Kasumi-1 (cell line): Measurements from ENCODE around the gene RELA.
A peak's percentile ranks its signal among the peaks of the same experiment; 100 is the strongest.
"Not testable (repeated sequence)": the region's sequence is repeated elsewhere in the genome, so short reads cannot be mapped to it uniquely, and the experiment has no call there.

ENCODE experiments used
- DNase-seq, 2 experiments: peaks; one replicate each; lab custom pipeline; 2025; lab: John Stamatoyannopoulos, UW

The RELA gene

DNA sequence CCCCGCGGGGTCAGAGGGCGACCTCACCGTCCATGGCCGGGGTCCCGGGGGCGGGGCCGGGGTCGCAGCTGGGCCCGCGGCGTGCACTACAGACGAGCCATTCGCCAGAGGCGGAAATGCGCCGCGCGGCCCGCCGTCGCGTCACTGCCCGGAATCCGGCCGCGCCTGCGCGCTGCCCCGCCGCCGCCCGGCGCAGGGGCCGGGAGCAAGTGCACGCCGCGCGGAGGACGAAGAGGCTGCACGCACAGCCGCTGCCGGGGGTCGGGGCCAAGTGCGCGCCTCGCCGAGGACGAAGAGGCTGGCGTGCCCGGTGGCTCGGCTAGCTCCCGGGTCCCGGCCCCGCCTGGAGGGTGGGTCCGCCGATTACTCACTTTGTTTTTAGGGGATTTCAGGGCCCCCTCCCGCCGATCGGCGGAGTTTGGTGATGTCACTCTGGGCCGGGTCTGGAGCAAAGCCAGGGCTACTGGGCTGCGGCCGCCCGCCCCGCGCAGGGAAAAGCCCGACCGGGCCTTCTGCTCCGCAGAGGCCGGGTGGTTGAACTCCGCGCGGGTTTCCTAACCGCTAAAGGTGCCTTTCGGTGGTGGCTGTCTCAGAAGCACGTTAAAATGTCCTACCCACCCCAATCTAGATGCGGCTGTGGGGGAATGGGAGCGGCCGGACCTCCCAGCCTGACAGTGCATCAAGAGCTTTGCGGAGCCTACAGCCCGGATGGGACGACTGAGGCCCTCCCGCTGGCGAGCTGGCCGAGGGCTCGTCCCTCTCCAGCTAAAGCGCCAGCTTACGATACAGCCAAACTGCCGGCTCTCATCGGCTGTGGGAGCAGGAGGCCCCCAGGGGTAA, at the start of gene RELA:
Gene RELA, minus strand, starts transcription at position 118 of the 840 bp plus-strand sequence. Its CDS starts 84 bp downstream, at position 34.
- peak; percentile 75 to 83 for DNase-seq

DNA sequence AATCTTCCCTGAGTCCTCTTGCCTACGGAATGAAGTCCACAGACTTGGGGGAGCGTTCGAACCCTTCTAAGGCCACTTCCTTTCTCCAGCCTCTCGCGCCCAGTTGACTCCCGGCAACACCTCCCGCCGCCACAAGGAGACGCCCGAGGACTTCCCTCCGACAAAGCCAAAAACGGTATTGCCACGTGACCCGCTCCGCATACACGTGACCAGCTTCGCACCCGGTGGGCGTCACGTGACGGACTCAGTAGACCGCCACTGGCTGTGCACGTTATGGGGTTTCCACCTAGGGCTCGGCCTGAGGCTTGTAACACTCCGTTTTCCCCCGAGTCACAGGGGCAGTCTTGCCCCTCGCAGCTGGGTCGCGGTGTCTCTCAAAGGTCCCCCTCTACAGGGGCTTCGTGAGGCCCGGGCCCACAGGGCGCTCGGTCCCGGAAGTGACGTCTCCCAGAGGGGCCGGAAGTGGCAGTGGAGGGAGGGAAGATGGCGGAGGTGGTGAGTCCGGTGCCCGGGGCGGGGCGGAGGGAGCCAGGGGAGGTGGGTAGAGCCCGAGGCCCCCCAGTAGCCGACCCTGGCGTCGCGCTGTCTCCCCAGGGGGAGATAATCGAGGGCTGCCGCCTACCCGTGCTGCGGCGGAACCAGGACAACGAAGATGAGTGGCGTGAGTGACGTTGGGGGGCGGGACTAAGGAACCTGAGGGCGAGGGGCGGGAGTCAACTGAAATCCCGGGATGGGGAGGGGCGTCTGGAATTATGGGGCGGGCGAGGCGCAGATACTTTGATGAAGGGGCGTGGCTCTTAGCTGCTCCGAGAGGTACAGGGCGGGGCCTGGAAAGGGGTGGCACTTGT, 49.3 kb upstream of the RELA start, which contains the start of gene KAT5:
Gene KAT5, plus strand, starts transcription at position 468 of the 848 bp plus-strand sequence. Its CDS starts 16 bp downstream, at position 484.
- DNase-seq, result peak; percentile 98

DNA sequence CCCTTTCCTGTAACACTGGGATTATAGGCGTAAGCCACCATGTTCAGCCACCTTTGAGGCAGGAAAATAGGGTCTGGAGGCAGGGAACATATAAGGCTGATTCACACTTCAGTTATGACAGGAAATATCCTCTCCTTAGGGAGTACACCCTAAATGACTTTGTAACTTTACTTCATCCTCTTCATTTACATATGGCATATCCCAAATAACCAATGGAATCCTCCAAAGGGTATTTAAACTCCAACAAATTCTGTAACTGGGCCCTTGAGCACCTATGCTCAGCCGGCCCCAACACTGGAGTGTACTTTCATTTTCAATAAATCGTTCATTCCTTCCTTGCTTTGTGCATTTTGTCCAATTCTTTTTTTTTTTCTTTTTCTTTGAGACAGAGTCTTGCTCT, 47.7 kb upstream of the RELA start:
- DNase-seq, result no peak

DNA sequence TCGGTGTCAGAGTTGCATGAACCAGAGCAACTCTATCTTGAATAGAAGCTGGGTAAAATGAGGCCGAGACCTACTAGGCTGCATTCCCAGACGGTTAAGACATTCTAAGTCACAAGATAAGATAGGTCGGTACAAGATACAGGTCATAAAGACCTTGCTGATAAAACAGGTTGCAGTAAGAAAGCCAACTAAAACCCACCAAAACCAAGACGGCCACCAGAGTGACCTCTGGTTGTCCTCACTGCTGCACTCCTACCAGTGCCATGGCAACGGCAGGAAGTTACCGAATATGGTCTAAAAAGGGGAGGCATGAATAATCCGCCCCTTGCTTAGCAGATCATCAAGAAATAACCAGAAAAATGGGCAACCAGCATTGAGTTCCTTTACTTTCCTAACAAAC, 46.9 kb upstream of the RELA start:
- DNase-seq, result no peak

DNA sequence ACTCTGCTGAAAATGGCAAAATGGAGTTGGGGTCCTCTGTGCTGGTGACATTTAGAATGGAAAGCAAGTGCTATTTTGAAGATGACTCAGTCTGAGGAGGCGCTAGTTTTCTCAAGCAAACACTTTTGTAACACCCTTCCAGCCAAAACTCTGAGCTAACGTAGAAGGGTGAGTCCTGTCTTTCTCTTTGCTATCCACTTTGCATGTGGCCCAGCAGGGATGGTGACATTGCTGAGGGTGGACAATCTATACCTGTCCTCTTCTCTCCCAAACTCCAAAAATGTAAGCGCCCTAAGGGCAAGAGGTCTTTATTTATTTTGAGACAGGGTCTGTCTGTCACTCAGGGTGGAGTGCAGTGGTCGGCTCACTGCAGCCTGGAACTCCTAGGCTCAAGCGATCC, 45.7 kb upstream of the RELA start:
- DNase-seq, result no peak

DNA sequence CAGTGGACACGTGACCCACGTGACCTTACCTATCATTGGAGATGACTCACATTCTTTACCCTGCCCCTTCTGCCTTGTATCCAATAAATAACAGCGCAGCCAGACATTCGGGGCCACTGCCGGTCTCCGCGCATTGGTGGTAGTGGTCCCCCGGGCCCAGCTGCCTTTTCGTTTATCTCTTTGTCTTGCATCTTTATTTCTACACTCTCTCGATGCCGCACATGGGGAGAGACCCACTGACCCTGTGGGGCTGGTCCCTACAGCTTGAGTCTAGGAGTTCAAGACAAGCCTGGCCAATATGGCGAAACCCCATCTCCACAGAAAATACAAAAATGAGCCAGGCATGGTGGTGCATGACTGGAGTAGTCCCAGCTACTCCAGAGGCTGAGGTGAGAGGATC, 44.3 kb upstream of the RELA start:
- not testable (repeated sequence) for DNase-seq

DNA sequence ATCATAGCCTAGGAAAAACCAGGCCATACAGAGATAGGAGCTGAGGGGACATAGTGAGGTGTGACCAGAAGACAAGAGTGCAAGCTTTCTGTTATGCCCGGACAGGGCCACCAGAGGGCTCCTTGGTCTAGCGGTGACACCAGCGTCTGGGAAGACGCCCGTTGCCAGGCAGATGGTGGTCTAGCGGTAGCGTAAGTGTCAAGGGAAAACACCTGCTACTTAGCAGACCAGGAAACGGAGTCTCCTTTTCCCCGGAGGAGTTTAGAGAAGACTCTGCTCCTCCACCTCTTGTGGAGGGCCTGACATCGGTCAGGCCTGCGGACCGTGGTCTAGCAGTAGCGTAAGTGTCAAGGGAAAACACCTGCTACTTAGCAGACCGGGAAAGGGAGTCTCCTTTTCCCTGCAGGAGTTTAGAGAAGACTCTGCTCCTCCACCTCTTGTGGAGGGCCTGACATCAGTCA, 43.6 kb upstream of the RELA start:
- peak; percentile 15 to 45 for DNase-seq

DNA sequence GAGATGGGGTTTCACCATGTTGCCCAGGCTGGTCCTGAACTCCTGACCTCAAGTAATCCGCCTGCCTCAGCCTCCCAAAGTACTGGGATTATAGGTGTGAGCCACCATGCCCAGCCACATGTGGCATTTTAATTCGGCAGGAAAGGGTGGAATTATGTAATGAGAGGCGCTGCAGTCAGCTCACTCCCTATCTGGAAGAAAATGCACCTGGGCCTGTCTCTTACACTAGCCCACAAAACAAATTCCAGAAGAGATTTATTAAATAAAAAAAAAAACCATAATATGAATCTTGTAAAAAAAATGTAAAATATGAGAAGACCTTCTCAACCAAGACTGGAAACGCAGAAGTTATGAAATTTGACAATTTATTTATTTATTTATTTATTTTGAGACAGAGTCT, 41.1 kb upstream of the RELA start:
- no peak for DNase-seq

DNA sequence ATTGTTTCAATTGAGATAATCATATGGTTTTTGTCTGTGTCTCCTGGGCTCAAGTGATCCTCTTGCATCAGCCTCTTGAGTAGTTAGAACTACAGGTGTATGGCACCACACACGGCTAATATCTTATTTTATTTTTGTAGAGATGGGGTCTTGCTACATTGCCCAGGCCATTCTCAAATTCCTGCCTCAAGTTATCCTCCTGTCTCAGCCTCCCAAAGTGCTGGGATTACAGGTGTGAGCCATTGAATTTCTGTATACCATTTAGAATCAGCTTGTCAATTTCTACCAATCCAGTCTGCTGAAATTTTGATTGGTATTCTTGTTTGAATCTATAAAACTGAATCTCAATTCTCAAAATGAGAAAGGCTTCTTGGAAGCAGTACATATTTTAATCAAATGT, 39.0 kb upstream of the RELA start:
- DNase-seq, result no peak

DNA sequence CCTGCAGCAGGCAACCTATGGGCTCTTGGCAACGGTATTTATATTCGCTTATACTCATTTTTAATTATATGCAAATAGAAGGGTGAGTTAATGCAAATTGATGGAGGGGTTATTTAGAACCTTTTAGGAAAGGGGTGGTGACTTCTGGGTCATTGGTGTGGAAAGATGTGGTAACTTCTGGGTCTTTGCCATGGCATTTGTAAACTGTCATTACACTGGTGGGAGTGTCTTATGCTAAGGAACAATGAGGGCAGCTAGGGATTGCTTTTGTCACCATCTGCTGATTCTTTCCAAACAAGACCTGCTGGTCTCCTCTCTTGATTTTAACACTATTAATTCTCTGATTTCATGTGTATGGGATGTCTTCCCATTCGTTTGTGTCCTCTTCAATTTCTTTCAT, 37.7 kb upstream of the RELA start:
- DNase-seq, result no peak

DNA sequence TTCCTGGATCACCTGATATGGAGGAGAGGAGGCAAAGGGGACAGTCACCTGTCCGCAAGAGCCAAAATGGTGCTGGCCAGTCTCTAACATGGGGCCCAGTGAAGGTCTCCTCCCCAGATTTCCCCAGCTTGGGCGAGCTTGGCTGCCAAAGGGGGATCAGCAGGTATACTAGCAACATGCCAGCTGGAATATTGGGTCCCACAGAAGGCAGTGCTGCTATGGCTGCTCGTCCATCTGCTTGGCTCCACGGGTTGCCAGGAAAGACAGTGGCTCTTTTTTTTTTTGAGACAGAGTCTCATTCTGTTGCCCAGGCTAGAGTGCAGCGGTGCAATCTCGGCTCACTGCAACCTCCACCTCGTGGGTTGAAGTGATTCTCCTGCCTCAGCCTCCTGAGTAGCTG, 36.6 kb upstream of the RELA start:
- no peak for DNase-seq

DNA sequence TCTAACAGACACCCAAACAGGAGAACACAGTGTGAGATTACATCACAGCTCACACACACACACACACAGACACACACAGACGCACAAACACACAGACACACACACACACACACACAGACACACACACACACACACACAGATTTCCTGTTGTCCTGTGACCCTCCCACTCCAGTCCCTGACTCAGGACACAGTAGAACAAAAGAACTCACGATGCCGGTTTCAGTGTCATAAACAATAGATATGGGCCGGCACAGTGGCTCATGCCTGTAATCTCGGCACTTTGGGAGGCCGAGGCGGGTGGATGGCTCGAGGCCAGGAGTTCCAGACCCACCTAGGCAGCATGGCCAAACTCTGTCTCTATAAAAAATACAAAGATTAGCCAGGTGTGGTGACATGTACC, 35.5 kb upstream of the RELA start:
- no peak for DNase-seq

DNA sequence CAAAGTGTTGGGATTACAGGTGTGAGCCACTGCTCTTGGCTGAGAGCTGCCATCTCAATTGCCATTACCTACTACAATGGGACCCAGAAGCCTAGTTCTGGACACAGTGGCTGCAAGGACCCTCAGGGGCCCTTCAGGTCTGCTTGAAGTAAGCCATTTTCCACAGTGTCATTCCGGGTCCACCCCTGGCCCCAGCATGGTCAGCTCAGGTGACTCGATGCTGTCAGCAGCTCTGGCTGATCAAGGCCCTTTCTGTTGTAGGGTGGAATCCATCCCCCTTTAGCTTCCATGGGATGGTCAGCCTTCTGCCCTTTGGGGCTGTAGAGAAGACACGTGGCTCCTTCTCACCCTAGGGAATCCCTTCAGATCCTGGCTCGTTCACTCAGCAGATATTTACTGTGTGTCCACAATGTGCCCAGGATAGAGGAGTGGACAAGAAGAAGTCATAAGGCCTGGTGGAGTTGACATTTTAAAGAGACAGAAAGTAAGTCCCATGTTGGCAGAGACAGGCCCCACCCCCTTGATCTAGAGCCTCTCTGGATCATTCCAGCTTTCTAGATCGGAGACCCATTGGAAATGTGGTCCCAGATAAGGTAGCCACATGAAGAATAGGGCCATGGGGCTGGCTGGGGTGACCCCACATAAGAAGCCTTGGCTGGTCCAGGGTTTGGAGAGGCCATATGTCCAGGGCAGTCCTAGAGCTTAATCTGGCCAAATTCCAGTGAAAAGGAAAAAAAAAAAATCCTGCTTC, 34.3 kb upstream of the RELA start:
- no peak for DNase-seq

DNA sequence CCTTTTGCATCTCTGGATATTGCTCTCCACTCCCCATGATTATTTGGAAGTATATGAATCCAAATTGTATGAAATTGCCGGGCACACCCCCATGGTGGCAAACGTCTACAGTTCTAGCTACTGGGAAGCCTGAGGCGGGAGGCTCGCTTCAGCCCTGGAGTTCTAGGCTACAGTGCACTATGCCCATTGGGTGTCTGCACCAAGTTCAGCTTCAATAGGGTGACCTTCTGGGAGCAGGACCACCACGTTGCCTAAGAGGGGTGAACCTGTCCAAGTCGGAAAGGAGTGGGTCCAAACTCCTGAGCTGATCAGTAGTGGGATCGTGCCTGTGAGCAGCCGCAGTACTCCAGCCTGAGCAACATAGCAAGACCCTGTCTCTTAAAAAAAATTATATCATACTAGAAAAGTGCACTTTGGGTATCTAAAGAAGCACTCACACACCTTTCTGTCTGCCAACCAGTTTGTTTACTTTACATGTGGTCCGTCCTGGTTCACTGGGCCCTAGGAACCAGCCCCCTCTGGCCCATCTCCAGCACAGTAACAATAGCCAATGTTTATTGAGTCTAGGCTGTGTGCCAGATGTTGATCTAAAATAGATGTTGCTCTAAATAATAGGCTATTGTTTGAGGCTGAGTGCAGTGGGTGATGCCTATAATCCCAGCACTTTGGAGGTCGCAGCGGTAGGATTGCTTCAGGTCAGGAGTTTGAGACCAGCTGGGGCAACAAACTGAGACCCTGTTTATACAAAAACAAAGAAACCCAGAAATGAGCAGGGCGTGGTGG, 32.9 kb upstream of the RELA start:
- no peak for DNase-seq

DNA sequence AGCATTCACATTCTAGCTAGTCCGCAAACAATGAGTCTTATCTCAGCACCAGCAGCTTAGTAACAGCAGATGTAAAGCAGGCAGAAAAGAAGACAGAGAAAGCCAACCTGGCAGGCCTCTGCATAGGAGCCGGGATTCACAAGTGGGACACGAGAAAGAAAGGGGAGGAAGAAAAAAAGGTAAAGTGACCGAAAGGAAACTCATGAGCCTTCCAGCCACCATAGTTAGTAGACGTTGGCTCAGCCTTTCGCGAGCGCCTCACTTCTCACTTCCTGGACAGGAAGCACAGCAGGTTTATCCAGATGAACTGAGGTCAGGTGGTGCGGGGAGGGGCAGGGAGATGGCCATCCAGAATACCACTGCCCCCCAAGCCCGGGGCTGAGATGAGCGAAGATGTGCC, 29.7 kb upstream of the RELA start:
- no peak for DNase-seq

DNA sequence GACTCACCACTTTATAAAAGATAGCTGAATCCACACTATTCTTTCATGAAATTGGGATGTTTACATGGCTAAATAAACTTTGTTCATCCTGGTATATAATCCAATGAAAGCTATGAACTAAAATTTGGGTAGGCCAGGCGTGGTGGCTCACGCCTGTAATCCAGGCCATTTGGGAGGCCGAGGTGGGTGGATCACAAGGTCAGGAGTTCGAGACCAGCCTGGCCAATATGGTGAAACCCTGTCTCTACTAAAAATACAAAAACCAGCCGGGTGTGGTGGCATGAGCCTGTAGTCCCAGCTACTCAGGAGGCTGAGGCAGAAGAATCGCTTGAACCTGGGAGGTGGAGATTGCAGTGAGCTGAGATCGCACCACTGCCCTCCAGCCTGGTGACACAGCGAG, 29.1 kb upstream of the RELA start:
- not testable (repeated sequence) for DNase-seq

DNA sequence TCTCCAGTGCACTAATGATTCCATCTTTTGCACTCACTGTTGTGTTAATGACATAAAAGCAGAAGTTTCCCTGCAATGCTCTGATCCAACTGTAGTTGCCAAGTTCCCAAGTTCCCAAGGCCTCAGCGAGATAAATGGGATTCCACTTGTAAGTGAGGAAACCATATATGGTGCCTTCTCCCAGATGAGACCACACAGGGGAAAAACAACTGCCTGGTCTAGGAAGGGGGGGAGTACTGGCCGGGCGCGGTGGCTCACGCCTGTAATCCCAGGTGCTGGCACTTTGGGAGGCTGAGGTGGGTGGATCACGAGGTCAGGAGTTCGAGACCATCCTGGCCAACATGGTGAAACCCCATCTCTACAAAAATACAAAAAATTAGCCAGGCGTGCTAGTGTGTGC, 23.3 kb upstream of the RELA start:
- no peak for DNase-seq

DNA sequence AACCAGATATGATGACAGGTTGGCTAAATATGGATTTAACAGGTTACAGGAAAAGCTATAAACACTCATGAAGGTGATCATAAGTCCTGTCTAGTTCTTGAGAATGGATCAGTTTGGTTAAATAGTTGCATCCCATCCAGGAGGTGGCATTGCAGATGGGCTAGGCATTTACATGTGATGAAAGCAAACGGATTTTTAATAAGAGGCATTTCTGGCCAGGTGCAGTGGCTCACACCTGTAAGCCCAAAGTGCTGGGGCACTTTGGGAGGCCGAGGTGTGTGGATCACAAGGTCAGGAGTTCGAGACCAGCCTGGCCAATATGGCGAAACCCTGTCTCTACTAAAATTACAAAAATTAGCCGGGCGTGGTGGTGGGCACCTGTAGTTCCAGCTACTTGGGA, 20.8 kb upstream of the RELA start:
- not testable (repeated sequence) for DNase-seq

DNA sequence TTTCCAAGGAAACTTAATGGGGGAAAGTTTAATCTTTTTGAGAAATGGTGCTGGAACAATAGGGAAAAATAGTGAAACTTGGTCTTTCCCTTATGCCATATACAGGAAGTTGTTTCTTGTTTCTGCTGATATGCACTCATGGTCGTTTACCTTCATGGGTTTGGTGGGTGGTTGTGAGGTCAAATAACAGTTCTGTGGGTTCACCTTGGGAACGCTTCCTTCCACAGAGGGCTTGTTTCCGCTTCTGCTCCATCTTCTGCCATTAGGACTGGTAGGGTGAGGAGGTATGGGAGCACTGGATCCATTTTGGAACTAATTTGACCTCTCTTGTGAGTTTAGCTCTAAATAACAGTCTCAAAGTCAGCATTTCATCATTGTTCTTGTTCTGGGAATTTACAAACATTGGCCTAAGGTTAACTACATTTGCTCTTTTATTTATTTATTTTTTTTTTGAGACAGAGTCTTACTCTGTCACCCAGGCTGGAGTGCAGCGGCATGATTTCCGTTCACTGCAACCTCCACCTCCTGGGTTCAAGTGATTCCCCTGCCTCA, 17.6 kb upstream of the RELA start:
- DNase-seq, result no peak

DNA sequence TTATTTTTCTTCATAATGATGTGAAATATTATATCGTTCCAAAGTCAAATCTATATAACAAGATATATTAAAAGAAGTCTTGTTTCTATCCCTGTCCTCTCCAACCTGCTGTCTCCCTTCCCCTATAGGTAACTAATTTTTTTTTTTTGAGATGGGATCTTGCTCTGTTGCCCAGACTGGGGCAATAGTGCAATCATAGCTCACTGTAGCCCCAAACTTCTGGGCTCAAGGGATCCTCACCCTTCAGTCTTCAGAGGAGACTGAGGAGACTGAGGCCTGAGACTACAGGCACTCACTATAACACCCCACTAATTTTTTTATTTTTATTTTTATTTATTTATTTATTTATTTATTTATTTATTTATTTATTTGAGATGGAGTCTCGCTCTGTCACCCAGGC, 10.3 kb upstream of the RELA start:
- no peak for DNase-seq
